Measurements from ENCODE around the gene COA1. TPM values are rescaled to one million over a fixed set of nuclear protein-coding genes. Genes with fewer than 3 reads are reported as not detected.
A peak's percentile ranks its signal among the peaks of the same experiment; 100 is the strongest.

Gene COA1
- total RNA-seq, 4 donors from 2014 or later: 20.6 to 48.9 (median 33.2) TPM

DNA sequence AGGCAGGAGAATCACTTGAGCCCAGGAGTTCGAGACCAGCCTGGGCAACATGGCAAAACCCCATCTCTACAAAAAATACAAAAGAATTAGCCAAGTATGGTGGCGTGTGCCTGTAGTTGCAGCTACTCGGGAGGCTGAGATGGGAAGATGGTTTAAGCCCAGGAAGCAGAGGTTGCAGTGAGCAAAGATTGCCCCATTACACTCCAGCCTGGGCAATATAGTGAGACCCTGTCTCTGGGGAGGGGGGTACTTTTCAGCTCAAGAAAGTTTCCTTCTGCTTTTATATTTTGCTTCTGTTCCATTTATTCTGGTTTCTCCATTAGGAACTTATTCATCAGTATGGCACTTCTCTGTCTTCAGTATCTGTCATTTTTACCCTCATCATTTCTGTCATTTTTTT lies 48.6 kb downstream of the COA1 start:
- Histone ChIP-seq H3K4me1 (peaks cover 0 to 28% (median 2%) of the 10 kb centered on the region in 3 donors), H3K4me3 (no peak overlapping the region), H3K9me3 (no peaks in the 10 kb centered on the region), H3K36me3 (no peaks in the 10 kb centered on the region), H3K27ac (peak overlapping the region in 1 of 4 donors; percentile 71), H3K27me3 (no peaks in the 10 kb centered on the region)
- 80 to 100% methylated on average over 2 to 3 of the region's 3 CpGs for WGBS, 2 donors (ENCODE audit: low coverage in 1 of 2)
- no peak for ATAC-seq
- no peak for TF ChIP-seq POLR2A (IDR thresholded peaks at IDR 0.05)
- no peak for TF ChIP-seq POLR2AphosphoS5 (IDR thresholded peaks at IDR 0.05)
- TF ChIP-seq, protein P1, sequence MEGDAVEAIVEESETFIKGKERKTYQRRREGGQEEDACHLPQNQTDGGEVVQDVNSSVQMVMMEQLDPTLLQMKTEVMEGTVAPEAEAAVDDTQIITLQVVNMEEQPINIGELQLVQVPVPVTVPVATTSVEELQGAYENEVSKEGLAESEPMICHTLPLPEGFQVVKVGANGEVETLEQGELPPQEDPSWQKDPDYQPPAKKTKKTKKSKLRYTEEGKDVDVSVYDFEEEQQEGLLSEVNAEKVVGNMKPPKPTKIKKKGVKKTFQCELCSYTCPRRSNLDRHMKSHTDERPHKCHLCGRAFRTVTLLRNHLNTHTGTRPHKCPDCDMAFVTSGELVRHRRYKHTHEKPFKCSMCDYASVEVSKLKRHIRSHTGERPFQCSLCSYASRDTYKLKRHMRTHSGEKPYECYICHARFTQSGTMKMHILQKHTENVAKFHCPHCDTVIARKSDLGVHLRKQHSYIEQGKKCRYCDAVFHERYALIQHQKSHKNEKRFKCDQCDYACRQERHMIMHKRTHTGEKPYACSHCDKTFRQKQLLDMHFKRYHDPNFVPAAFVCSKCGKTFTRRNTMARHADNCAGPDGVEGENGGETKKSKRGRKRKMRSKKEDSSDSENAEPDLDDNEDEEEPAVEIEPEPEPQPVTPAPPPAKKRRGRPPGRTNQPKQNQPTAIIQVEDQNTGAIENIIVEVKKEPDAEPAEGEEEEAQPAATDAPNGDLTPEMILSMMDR (IDR thresholded peaks at IDR 0.05): no peak
- no peak for TF ChIP-seq EP300 (IDR thresholded peaks at IDR 0.05)

- Histone ChIP-seq H3K27ac (peak overlapping the region; percentile 27 to 71 (median 36)), H3K27me3 (no peaks in the 10 kb centered on the region), H3K9me3 (no peaks in the 10 kb centered on the region), H3K4me1 (peaks cover 0 to 34% (median 5%) of the 10 kb centered on the region in 3 donors), H3K4me3 (no peak overlapping the region), H3K36me3 (no peaks in the 10 kb centered on the region)
- WGBS, 2 donors (ENCODE audit: low coverage in 1 of 2): 31 to 55% methylated on average over 2 to 3 of the region's 4 CpGs
- ATAC-seq: no peak
- TF ChIP-seq POLR2A (IDR thresholded peaks at IDR 0.05): no peak
- TF ChIP-seq, protein P1 (IDR thresholded peaks at IDR 0.05): no peak
- TF ChIP-seq POLR2AphosphoS5 (IDR thresholded peaks at IDR 0.05): no peak
- TF ChIP-seq EP300 (IDR thresholded peaks at IDR 0.05): no peak
Measured at GRCh38 chr7:43679210-43680068, 49.9 kb downstream of the COA1 start.

DNA sequence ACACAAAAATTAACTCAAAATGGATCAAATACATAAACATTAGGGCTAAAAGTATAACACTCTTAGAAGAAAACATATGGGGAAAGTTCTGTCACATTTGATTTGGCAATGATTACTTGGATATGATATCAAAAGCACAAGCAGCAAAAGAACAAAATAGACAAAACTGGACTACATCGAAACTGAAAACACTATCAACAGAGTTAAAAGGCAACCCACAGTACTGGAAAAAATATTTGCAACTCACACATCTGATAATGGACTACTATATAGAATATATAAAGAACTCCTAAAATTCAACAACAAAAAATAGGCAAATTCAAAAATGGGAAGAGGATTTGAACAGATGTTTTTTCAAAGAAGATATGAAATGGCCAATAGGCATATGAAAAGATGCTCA lies 51.0 kb downstream of the COA1 start:
- 71 to 88% methylated on average over 1 of the region's 1 CpG for WGBS, 2 donors (ENCODE audit: low coverage in 1 of 2)
- Histone ChIP-seq H3K27me3 (no peaks in the 10 kb centered on the region), H3K4me1 (peaks cover 0 to 39% (median 5%) of the 10 kb centered on the region in 3 donors), H3K27ac (no peak overlapping the region), H3K4me3 (no peak overlapping the region), H3K9me3 (no peaks in the 10 kb centered on the region), H3K36me3 (no peaks in the 10 kb centered on the region)
- ATAC-seq: no peak
- no peak for TF ChIP-seq EP300 (IDR thresholded peaks at IDR 0.05)
- no peak for TF ChIP-seq POLR2AphosphoS5 (IDR thresholded peaks at IDR 0.05)
- TF ChIP-seq, protein P1 (IDR thresholded peaks at IDR 0.05): no peak

DNA sequence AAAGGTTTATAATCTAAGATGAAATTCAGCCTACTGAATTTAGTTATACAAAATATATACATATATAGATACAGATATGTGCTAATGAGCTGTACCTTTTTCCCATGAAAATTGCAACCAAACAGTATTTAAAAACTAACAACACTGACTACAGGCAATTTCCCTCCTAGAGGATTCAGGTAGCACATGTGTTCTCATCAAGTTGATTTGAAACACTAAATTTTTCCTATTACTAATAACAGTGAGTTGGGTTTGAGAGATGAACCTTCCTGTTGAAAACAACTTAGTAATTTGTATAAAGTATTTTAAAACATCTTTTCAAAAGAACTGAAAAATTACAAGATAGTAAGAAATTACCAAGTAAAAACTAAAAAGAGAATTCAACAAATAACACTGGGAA lies 51.5 kb downstream of the COA1 start:
- no peaks in the 10 kb centered on the region for H3K36me3 ChIP-seq
- no peak overlapping the region for H3K27ac ChIP-seq
- no peak overlapping the region for H3K4me3 ChIP-seq
- TF ChIP-seq POLR2AphosphoS5 (IDR thresholded peaks at IDR 0.05) (no peak), POLR2A (IDR thresholded peaks at IDR 0.05) (no peak)
- TF ChIP-seq, protein P1 (IDR thresholded peaks at IDR 0.05): no peak
- peaks cover 0 to 39% (median 5%) of the 10 kb centered on the region in 3 donors for H3K4me1 ChIP-seq
- no peaks in the 10 kb centered on the region for H3K27me3 ChIP-seq
- ATAC-seq: no peak
- no peaks in the 10 kb centered on the region for H3K9me3 ChIP-seq

Measured in gastroesophageal sphincter (tissue), 4 donors.